Measurements from ENCODE around the gene RTP1.

- no peak for TF ChIP-seq CTCF (conservative IDR thresholded peaks at IDR 0.05)
- no peak for TF ChIP-seq EZH2 (IDR thresholded peaks at IDR 0.05; ENCODE audit: low read depth)
Observed at GRCh38 chr3:187228740-187229139, 31.5 kb downstream of the RTP1 start.
